ENCODE results near the gene CDK14.

Gene CDK14

DNA sequence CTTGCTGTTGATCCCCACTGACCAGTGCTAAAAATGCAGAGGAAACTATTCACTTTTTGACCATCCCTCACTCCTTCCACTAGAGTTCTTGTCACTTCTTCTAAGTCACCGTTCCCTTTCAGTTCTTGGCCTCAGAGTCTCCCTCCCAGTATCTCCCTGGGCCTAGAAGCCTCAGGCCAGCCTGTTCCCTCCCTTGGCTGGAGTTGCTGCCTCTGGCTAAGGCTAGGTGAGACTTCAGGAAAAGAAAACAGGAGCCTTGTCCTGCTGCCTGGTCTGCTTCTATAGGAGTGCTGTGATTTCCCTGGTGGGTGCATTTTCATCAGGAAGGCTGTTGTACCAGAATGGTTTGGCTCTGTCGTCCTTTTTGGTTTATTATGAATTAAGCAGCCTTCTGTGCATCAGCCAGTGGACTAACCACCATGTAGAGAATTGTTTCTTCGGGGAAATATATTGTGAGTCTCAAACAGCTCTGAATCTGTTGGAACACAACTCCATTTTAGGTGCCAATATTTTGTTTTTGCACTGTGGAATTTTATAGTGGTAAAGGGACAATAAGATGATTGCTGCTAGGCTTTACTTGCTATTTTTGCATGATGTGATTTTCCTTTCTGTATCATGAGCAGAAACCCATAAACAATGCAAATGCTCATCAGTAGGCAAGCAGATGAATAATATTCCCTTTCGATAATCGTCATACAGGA is 434.7 kb downstream of the CDK14 start:
- DNase-seq: no peak

DNA sequence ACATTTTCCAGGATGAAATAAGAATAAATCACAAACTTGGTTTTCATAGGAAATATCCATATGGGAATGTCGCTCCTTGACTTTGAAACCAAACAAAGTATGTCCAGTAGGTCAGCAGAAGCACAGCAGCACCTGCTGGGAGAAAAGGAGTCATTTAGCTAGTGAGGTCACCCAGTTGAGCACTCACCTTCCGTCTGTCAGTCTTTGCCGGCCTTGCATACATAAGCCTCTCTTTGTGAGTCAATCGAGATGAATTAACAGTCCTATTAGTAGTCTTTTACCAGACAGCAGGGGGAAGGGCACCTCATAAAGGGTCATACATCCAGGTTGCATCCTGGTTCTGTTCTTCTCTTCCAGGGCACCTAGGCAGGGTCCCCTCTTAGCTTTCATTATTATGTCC is 435.6 kb downstream of the CDK14 start:
- DNase-seq: peak; percentile 64

DNA sequence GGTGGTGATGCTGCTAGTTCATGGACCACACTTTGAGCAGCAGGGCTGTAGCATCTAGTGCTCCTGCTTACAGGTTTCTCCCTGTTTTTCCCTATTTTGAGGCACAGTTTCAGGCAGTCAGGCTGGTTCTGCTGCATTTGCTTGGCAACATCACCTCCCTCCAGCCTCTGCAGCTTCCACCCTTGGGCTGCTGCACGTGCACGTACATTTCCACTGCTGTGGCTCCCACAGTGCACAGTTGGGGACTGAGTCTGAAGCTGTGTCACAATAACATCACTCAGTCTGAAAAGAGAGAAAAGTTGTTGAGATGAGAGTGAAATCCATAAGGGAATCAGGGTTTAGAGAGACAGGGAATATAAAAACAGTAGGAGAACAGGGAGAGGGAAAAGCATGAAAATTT is 437.5 kb downstream of the CDK14 start:
- no peak for DNase-seq

DNA sequence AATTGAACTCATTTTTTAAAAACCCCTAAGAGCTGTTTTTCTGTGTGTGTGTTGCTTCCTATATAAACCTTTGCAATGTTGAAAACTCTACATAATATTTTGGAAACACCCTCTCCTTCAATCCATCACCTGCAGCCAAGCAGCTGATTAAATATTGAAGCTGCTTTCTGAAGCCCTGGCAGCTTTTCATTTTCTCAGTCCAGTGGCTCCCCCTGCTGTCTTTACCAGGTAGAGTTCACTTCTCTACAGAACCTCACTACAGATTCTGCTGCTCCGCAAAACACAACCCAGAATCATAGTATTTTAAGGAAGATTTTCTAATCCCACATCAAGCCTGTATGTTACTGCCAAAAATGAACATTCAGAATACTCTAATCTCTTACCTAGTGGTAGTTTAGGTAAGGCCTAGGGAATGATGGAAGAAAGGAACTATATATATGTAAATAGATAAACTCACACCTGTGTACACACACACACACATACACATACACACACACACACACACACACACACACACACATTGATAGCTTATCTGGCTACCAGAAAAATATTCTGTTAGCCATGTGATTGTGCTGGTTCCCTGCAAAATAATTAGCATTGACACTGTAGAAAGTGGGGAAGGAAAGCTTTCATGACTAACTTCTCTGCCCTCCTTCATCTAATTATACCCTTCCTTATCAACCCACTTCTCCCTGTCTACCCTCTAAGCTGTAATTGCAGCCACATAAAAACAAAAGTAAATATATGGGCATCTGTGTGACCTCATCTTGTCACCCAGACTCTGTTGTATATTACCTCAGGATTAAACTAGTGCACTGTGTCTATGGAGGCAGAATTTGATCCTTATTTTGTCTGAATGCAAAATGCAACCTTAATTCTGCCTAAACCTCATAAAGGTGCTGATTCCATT is 438.6 kb downstream of the CDK14 start:
- DNase-seq: peak; percentile 91

DNA sequence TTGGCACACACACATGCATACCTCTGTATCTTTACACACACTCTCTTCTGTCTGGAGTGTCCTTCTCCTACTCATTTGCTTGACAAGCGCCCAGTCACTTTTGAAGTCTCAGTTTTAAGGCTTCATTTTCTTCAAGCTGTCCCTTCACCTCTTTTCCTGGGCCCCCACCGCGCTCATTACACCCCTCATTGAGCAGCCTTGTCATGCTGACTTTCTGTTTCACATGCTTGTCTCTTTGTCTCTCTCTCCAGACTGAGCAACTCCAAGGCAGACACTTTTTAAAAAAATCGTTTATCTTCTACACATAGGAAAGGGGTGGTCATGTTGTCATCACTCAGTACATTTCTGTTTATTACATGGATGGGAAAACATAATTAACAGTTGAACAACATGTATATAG is 442.9 kb downstream of the CDK14 start:
- no peak for DNase-seq

DNA sequence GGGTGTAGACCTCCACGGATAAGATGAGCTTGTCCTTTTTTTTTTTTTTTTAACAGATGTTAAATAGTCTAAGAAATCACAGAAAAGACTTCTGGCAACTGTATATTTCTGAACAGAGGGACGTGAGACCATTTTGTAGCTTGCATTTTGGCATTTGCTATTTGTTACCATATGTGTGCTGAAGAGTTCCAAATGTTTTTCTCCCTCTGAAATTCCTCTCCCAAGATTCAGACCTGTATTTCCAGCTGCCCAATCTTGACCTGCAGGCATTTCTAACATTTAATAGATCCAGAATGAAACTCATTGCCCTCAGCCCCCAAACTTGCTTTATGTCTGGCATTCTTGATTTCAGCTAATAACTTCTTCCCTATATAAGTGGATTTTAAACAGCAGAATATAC is 445.0 kb downstream of the CDK14 start:
- no peak for DNase-seq

DNA sequence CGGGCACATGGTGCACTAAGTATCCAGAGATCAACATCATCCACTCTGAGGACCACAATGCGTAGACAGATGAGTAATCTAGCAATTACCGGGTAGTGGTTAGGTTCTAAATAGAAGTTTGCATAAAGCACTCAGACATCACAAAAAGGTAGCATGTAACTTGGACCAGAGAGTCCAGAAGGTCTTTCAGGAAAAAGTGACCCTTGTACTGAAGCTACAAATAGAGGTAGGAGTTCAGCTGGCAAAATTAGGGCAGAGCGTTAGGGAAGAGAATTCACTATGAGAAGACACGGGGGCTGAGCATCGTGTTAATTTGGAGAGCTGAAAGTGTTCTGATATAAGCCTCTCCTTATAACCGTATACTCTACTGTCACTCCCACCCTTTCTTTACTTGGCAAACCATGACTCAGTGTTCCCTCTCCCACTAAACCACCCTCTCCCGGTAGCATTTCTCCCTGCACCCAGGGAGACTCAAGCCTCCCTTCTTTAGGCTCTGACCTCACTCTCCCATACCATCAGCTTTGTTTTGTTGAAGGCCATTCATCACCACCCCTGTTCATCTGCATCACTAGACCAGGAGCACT is 445.9 kb downstream of the CDK14 start:
- no peak for DNase-seq

DNA sequence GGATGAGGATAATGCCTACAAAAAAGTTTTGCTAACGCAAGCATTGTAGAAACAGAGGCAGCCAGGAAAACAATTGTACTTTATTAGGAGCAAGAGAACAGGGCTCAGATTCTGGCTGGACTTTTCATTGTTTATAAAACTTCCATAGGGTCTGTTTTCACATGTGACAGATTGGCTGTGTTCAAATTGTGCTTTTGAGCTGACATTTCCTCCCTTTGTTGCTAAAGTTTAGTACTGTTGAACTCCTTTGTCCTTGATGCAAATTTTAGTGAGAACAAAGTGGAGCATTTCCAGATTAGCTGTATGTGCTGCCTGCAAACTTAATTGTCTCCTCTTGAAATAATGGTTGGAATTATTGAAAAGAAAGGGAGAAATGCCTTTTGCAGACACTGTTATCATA is 447.1 kb downstream of the CDK14 start:
- no peak for DNase-seq

DNA sequence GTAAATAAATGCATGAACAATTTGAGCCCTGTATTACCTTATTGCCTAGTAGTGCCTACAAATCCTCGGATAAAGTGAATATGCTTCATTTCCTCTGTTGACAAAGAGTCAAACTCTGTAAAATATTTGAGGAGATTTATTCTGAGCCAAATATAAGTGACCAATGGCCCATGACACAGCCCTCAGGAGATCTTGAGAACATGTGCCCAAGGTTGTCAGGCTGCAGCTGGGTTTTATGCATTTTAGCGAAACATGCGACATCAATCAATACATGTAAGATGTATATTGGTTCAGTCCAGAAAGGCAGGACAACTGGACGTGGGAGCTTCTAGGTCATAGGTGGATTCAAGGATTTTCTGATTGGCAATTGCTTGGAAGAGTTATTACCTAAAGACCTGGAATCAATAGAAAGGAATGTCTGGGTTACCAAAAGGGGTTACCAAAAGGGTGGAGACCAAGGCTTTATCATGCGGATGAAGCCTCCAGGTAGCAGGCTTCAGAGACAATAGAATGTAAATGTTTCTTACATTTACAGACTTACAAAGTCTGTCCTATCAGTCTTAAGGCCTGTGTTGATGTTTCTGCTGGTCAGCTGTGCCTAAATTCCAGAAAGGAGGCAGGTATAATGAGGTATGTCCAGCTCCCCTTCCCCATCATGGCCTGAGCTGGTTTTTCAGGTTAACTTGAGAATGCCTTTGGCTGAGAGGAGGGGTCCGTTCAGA is 448.0 kb downstream of the CDK14 start:
- DNase-seq: no peak

DNA sequence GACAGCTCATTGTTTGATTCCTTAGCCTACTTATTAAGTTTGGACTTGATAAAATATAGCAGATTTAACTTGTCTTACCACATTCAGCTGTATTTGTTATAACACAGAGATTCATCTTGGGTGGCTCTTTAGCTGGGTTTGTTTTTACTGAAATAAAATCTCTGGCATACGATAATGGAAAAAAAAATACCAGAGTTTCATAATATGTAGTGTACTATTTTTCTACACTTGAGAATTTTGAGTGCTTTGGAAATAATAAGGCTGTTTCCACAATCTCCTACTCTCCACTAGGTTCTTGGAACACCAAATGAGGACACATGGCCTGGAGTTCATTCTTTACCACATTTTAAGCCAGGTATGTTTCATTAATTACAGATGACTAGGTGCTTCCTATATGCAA is 449.5 kb downstream of the CDK14 start:
- no peak for DNase-seq

DNA sequence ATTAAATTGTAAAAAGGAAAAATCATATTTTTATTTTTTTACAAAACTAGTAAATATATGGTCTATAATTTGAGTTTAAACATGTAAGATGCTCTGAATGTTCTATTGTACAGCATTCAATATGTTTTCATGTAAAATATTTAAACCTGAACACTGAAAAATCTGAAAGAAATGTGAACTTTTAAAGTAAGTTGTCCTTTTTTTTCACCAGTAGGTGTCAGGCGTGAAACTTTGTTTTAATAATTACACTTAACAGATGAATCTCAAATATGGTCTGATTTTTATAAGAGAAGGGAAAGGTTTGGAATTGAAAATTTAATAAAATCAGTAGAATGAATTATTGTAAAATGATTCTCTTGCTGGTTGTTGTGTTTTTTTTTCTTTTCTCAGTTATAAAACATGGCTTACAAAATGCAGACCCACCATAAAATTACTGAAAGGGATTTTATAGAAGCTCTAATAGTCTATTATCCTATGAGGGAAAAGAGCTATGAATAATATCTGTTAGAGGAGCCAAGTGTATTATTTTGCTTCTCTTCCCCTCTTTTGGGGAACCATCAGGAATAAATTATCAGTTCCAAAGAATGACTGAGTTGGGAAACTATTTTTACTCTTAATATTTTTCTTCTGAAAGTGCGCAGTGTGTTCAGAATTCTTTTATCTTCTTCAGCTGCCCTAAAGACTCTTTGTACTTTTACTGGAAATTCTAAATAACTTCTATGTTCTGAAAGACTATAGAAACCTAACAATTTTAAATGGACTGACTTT is 450.4 kb downstream of the CDK14 start:
- no peak for DNase-seq

DNA sequence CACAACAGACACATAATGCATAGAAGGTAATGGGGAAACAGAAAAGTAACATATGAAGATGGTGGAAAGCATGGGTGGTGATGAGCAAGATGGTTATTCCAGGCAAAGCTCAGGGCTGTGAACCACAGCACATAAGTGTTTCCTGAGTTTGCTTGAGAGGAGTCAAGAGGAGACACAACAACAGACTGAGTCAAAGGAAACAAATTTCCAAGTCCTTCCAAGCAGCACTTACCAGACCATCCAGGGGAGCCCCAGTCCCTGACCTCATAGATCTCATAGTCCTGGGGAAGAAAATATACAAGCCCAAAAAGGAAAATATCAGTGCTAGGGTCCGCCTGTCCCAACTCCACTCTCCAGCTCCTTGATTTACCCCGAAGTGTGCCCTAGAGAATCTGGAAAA is 451.5 kb downstream of the CDK14 start:
- no peak for DNase-seq

DNA sequence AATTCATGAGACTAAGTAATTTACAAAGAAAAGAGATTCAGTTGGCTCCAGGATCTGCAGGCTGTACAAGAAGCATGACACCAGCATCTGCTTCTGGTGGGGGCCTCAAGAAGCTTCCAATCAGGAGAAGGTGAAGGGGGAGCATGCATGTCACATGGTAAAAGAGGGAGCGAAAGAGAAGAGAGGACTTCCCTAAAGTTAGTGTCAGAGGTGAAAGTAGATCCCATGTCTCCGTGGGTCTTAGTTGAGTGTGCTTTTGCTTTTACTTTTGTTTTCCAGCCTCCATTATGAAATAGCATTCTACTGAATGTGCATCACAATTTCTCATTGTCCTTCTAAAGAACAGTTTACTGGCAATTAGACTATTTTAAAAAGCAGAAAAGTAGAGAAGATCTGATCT is 454.6 kb downstream of the CDK14 start:
- no peak for DNase-seq

DNA sequence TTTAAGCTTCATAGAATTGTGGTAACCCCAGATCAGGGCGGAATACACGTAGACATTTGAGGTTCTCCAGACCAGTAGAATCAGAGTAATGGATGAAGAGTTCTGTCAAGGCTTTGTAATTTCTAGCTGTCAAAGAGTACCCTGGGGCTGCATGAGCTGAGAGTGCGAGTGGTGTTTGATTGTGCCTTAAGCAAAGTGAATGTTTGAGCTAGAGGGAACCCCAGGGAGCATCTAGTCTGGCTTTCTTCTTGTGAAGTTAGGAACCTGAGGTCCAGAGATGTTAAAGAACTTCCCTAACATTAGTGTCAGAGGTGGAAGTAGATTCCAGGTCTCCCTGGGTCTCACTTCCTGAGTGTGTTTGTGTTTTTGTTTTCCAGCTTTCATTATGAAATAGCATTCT is 455.8 kb downstream of the CDK14 start:
- DNase-seq: no peak

DNA sequence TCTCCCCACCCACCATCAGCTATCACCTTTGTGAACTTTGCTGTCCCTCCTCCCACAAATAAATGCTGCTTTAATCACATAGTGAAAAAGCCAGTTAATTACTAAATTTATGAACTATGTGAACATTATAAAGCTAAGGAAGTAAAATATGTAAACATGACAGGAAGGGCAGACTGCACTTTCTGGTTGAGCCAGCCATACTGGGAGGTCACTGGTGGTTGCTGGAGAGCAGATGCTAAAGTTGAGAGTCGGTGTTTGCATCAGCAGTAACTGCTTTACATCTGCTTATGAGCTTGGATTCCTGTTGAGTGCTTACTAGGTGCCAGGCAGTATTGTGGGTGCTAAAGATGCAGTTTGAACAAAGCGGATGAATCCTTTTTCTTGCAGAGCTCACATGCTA is 458.3 kb downstream of the CDK14 start:
- DNase-seq: no peak

DNA sequence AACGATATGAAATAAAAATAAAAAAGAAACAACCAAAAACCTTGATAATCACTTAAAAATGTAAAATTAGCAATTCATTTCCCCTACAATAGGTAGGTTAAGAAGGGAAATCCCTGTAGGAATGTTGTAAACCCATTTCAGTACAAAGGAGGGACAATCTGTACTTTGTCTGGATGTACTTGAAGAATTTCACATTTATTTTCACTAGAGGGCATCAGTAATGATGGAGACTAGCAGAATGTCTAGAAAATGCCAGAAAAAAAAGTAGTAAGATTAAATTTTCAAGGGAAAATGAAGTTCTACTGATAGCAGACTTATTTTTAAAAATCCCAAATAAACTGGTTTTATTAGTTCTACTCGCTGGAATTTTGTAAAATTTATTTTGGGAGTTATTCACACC is 459.1 kb downstream of the CDK14 start:
- DNase-seq: no peak

DNA sequence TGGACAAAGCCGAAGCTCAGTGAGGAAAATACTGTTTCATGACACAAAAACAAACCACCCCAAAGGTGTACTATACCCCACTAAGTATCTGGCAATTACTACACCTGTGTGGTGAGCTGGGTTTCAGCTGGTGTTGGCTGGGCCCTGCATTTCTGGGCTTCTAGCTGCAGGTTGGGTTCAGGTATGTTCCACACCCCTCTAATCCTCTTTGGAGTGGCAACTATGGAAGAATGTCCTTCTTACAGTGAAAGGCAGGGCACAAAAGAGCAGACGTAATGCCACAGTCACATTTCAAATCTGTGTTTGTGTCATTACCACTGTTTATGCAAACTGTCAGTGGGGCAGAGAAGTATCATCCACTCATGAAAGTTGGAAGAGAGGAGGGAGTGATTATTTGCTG is 466.6 kb downstream of the CDK14 start:
- DNase-seq: no peak

DNA sequence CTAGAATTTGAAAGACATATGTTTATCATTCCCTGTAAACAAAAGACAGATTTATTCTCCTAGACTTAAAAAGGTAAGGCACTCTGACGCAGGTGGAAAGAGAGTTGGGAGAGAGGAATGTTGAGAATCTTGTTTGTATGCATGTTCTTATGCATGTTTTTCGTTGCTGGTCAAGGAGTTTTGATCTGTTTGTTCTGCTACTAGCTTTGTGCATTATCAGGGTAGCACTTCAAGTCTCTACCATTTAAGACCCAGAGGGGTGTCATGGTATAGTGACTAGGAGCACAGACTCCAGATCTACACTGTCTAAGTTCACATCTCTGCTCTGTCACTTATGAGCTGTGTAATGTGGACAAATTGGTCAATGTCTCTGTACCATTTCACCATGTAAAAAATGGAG is 467.9 kb downstream of the CDK14 start:
- DNase-seq: no peak

DNA sequence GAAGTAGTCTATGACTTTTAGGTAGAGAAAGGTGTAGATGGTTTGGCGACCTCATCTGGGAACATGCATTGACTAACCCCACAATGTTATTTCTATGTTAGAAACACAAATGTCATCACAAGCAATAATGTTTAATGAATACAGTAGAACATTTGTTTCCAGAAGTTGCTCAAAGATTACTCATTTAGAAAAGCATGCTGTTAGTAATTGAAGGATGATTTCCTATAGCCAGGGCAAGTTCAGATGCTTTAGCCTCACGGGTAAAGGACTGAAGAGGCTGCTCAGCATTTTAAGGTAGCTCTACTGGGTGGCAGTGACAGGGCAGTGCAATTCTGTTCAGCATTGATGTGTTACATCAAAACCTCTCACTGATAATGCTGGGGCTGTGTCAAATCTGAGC is 468.8 kb downstream of the CDK14 start:
- no peak for DNase-seq

DNA sequence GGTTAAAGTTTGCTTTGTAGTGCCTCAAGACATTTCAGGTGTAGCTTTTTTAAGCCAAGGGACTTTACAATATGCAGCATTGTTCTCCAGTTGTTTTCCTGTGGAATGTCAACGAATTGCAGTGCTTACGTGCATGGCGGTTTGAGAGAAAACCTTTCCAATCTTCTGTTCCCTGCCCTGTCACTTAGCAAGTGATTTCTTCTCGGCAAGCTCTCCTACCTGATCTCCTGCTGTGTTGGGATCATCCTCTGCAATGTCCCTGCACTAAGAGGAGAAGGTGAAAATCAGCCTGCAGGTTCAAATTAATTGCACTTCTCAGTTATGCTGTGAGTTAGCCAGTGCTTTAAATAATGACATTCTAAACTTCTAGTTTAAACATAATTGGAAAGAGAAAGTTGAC is 470.5 kb downstream of the CDK14 start:
- DNase-seq: no peak

DNA sequence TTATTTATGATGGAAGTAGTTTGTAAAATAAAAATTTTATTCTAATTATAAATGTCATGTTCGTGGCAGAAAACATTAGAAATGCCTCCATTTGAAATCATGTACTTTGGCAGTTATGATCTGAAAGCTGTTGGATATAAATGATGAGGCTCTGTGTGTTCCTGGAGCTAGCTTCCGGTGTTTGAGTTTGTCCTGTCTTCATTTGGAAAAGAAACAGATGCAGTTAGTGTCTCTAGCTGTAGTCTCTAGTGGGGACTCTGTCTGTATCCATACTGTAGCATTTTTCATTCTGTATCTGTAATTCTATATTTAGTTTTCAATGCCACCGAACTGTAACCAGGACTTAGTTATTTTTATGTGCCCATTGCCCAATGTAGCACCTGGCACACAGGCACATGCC is 471.1 kb downstream of the CDK14 start:
- DNase-seq: no peak

DNA sequence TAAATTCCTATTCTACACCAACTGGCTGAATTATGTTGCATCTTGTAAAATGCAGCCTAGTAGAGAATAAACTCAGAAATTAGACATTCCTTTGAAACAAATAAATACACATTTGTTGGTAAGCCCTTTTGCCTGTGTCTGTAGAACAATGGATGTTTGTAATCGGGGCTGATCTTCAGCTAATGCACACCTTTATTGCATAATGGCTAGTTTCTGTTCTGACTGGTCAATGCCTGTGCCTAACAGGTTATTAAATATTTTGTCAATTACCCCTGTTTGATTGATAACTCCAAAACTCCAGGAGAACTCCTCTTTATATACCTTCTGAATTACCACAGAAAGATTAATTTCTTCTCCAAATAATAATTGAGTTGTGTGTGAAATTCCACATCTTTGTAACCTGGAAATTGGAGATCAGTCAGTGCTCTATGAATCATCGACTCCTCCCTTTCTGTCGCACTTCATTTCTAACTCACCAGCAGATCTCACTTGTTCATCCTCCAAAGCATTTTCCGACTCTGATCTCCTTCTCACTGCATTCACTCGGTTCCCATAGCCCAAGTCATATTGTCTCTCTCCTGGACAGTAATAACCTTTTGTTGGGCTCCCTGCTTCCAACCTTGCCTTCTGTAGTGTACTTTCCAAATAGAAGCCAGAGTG is 472.1 kb downstream of the CDK14 start:
- DNase-seq: no peak

Measured in NCI-H774 (cell line).